ENCODE measurements around the gene CYP3A5. TPM values are rescaled to one million over a fixed set of nuclear protein-coding genes. Genes with fewer than 3 reads are reported as not detected.

CYP3A5 gene
- total RNA-seq, 1 experiment from 2014 or later, result 3.8 TPM

- DNase-seq (ENCODE audit: low spot score), result no peak
Measured at GRCh38 chr7:99615989-99616358, 63.8 kb downstream of the CYP3A5 start.

GRCh38 chr7:99614495-99614894, 65.3 kb downstream of the CYP3A5 start:
- no peak for DNase-seq (ENCODE audit: low spot score)

GRCh38 chr7:99607548-99607947, 72.2 kb downstream of the CYP3A5 start:
- DNase-seq (ENCODE audit: low spot score), result no peak

- no peak for DNase-seq (ENCODE audit: low spot score)
Measured at GRCh38 chr7:99606531-99606930, 73.3 kb downstream of the CYP3A5 start.

GRCh38 chr7:99605527-99605926, 74.3 kb downstream of the CYP3A5 start:
- no peak for DNase-seq (ENCODE audit: low spot score)

- DNase-seq (ENCODE audit: low spot score), result no peak
Measured at GRCh38 chr7:99601656-99602310, 78.0 kb downstream of the CYP3A5 start.

- no peak for DNase-seq (ENCODE audit: low spot score)
Measured at GRCh38 chr7:99599836-99600235, 80.0 kb downstream of the CYP3A5 start.

Other genes with a start within 250 kb of the CYP3A5 start
- gene PTCD1, start 241.2 kb downstream of the CYP3A5 start, total RNA-seq (2014; rRNA removed; shearing (Covaris generic)), result 13.2 and 38.5 TPM in 2 replicates
- 32.0 and 39.0 TPM in 2 replicates for gene CPSF4, start 241.1 kb downstream of the CYP3A5 start, total RNA-seq (2014; rRNA removed; shearing (Covaris generic))
- 430 and 1,432 TPM in 2 replicates for gene ATP5MF, start 213.8 kb downstream of the CYP3A5 start, total RNA-seq (2014; rRNA removed; shearing (Covaris generic))
- gene ZNF789, start 207.1 kb downstream of the CYP3A5 start, total RNA-seq (2014; rRNA removed; shearing (Covaris generic)), result 9.6 and 19.0 TPM in 2 replicates
- 23.7 and 26.8 TPM in 2 replicates for gene ZNF394, start 179.7 kb downstream of the CYP3A5 start, total RNA-seq (2014; rRNA removed; shearing (Covaris generic))
- gene ZKSCAN5, start 175.3 kb downstream of the CYP3A5 start, total RNA-seq (2014; rRNA removed; shearing (Covaris generic)), result 16.2 and 17.9 TPM in 2 replicates
- 11.4 and 12.3 TPM in 2 replicates for gene FAM200A, start 127.9 kb downstream of the CYP3A5 start, total RNA-seq (2014; rRNA removed; shearing (Covaris generic))
- 90.2 and 92.1 TPM in 2 replicates for gene ZNF655, start 121.4 kb downstream of the CYP3A5 start, total RNA-seq (2014; rRNA removed; shearing (Covaris generic))
- gene TMEM225B, start 81.7 kb downstream of the CYP3A5 start, total RNA-seq (2014; rRNA removed; shearing (Covaris generic)), result not detected in 2 replicates
- gene ZSCAN25, start 63.0 kb downstream of the CYP3A5 start, total RNA-seq (2014; rRNA removed; shearing (Covaris generic)), result 11.7 and 12.1 TPM in 2 replicates
- gene CYP3A7, start 55.2 kb upstream of the CYP3A5 start, total RNA-seq (2014; rRNA removed; shearing (Covaris generic)), result not detected in 2 replicates
- gene CYP3A4, start 104.2 kb upstream of the CYP3A5 start, total RNA-seq (2014; rRNA removed; shearing (Covaris generic)), result not detected in 2 replicates
- not detected in 2 replicates for gene CYP3A43, start 148.0 kb upstream of the CYP3A5 start, total RNA-seq (2014; rRNA removed; shearing (Covaris generic))
- not detected in 2 replicates for gene OR2AE1, start 197.0 kb upstream of the CYP3A5 start, total RNA-seq (2014; rRNA removed; shearing (Covaris generic))
- gene TRIM4, start 239.5 kb upstream of the CYP3A5 start, total RNA-seq (2014; rRNA removed; shearing (Covaris generic)), result 11.1 and 12.7 TPM in 2 replicates
- gene GJC3, start 249.6 kb upstream of the CYP3A5 start, total RNA-seq (2014; rRNA removed; shearing (Covaris generic)), result not detected in 2 replicates